Gastrocnemius medialis (tissue), 4 donors: Measurements from ENCODE around the gene RPS6KA2.

ENCODE experiments used
- POLR2A ChIP-seq, 2 donors: fragments of 450-650 bp; IDR thresholded peaks; one replicate each; pipeline ENCODE4 v1.6.1; 2017; ENCODE audit warnings: antibody characterized with exemption in 2 of 2, mild to moderate bottlenecking in 2 of 2, moderate library complexity in 2 of 2
- TF ChIP-seq, protein P1 (sequence below), 5 experiments: fragments of 450-650 bp in 3 of 5; fragments of 200-600 bp in 2 of 5; sonication (generic) in 2 of 5; IDR thresholded peaks in 4 of 5; conservative IDR thresholded peaks in 1 of 5; 1 replicate in 4 of 5; 2 replicates in 1 of 5; pipeline ENCODE4 v1.5.1; 2016 to 2019; ENCODE audit warnings: antibody characterized with exemption in 5 of 5, mild to moderate bottlenecking in 3 of 5, moderate library complexity in 3 of 5

DNA sequence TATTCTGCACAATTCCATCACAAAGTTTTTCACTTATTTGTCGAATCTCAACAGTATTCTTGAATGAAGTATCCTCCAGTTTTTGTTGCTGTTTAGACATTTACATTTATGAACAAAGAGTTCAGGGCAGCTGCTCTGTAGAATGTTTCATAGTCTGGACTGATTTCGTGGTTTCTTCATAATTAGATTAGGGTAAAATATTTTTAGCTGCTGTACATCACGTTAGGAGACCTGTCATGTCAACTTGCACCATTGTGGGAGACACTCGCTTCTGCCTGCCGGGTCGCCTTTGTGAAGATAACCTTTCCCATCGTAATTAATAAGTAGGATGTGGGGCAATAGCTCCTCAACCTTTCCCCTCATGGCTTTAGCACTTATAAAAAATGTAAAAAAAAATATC is 27.5 kb upstream of the RPS6KA2 start:
- TF ChIP-seq, protein P1, sequence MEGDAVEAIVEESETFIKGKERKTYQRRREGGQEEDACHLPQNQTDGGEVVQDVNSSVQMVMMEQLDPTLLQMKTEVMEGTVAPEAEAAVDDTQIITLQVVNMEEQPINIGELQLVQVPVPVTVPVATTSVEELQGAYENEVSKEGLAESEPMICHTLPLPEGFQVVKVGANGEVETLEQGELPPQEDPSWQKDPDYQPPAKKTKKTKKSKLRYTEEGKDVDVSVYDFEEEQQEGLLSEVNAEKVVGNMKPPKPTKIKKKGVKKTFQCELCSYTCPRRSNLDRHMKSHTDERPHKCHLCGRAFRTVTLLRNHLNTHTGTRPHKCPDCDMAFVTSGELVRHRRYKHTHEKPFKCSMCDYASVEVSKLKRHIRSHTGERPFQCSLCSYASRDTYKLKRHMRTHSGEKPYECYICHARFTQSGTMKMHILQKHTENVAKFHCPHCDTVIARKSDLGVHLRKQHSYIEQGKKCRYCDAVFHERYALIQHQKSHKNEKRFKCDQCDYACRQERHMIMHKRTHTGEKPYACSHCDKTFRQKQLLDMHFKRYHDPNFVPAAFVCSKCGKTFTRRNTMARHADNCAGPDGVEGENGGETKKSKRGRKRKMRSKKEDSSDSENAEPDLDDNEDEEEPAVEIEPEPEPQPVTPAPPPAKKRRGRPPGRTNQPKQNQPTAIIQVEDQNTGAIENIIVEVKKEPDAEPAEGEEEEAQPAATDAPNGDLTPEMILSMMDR (IDR thresholded peaks at IDR 0.05 in 4 of 5, conservative IDR thresholded peaks at IDR 0.05 in 1 of 5) = no peak
- no peak for TF ChIP-seq POLR2A (IDR thresholded peaks at IDR 0.05)
